Hepatocyte (in vitro differentiated cells): ENCODE measurements around the gene BTBD8.

ENCODE experiments used
- CTCF ChIP-seq: fragments of 200-600 bp; sonication (generic); IDR thresholded peaks from 2 replicates; pipeline ENCODE4 v1.5.1; 2016; ENCODE audit warnings: antibody characterized with exemption, mild to moderate bottlenecking; ENCODE audit not compliant: poor library complexity
- EZH2phosphoT487 ChIP-seq: fragments of 200-600 bp; sonication (generic); IDR thresholded peaks from one replicate; pipeline ENCODE4 v1.6.1; 2018; ENCODE audit warnings: antibody characterized with exemption, mild to moderate bottlenecking, low read depth, moderate library complexity; ENCODE audit not compliant: unreplicated experiment, severe bottlenecking

- no peak for TF ChIP-seq CTCF
- TF ChIP-seq EZH2phosphoT487 = no peak
These were observed 138.4 kb downstream of the BTBD8 start for GRCh38 chr1:92218559-92218958.
